CD4-positive, CD25-positive, alpha-beta regulatory T cell (primary cell): ENCODE data around the gene YBEY. TPM values are rescaled to one million over a fixed set of nuclear protein-coding genes. Genes with fewer than 3 reads are reported as not detected.
"Not testable (repeated sequence)": the region's sequence is repeated elsewhere in the genome, so short reads cannot be mapped to it uniquely, and the experiment has no call there.

Experiments
- ATAC-seq, 2 donors: fragments of 150-1000 bp; cut with Tn5 transposase; one replicate each; pipeline ENCODE4 v1.10.0; 2021; ENCODE audit warnings: low read depth in 2 of 2, moderate number of reproducible peaks in 2 of 2, moderate library complexity in 1 of 2
- DNase-seq, 3 donors: peaks; one replicate each; pipeline versions ENCODE4 v3.0.0 to v3.0.0-alpha.2; 2012 to 2022; ENCODE audit warnings: mixed read lengths in 1 of 3
- H3K27ac ChIP-seq: one replicate; pipeline ENCODE4 v1.7.0; 2013; ENCODE audit warnings: mild to moderate bottlenecking, low read length; ENCODE audit not compliant: insufficient read depth, poor library complexity, severe bottlenecking
- H3K27me3 ChIP-seq: one replicate; pipeline ENCODE4 v1.7.0; 2013; ENCODE audit warnings: low read length; ENCODE audit not compliant: control insufficient read depth, insufficient read depth
- H3K36me3 ChIP-seq: one replicate; pipeline ENCODE4 v1.7.0; 2013; ENCODE audit warnings: mild to moderate bottlenecking, low read length, moderate library complexity; ENCODE audit not compliant: control insufficient read depth, insufficient read depth
- H3K4me1 ChIP-seq: 2 replicates; pipeline ENCODE4 v1.7.0; 2013; ENCODE audit warnings: mild to moderate bottlenecking, low read length; ENCODE audit not compliant: insufficient read depth, control insufficient read depth, poor library complexity, severe bottlenecking
- H3K4me3 ChIP-seq: one replicate; pipeline ENCODE4 v1.7.0; 2013; ENCODE audit warnings: low read depth, mild to moderate bottlenecking, low read length, moderate library complexity
- H3K9me3 ChIP-seq, 2 experiments: 1 replicate in 1 of 2; 2 replicates in 1 of 2; pipeline ENCODE4 v1.7.0; 2013; ENCODE audit warnings: low read length in 2 of 2, mild to moderate bottlenecking in 1 of 2, moderate library complexity in 1 of 2; ENCODE audit not compliant: control insufficient read depth in 2 of 2
- H3K27ac Mint-ChIP-seq, 3 donors: one replicate each; pipeline ENCODE4 v1.8.0; 2020 to 2022; ENCODE audit warnings: mild to moderate bottlenecking in 3 of 3, mixed read lengths in 3 of 3, moderate library complexity in 2 of 3
- H3K27me3 Mint-ChIP-seq: one replicate; pipeline ENCODE4 v1.8.0; 2022; ENCODE audit warnings: mild to moderate bottlenecking, mixed read lengths
- H3K36me3 Mint-ChIP-seq: one replicate; pipeline ENCODE4 v1.8.0; 2020; ENCODE audit warnings: mixed read lengths
- H3K4me1 Mint-ChIP-seq, 4 donors: one replicate each; pipeline ENCODE4 v1.8.0; 2020 to 2022; ENCODE audit warnings: mixed read lengths in 4 of 4, mild to moderate bottlenecking in 1 of 4
- H3K4me3 Mint-ChIP-seq, 4 donors: one replicate each; pipeline ENCODE4 v1.8.0; 2020 to 2022; ENCODE audit warnings: mild to moderate bottlenecking in 4 of 4, mixed read lengths in 4 of 4, moderate library complexity in 3 of 4
- H3K9me3 Mint-ChIP-seq, 7 donors: one replicate each; pipeline ENCODE4 v1.8.0; 2020 to 2022; ENCODE audit warnings: mixed read lengths in 7 of 7, mild to moderate bottlenecking in 3 of 7, moderate library complexity in 2 of 7
- polyA plus RNA-seq, 4 donors: library from polyadenylated mRNA; unstranded; fragments of 300-500 nt; fragmentation: Illumina TruSeq; gene quantifications; one replicate each; pipeline ENCODE4 v1.2.3, GENCODE V29; 2021
- total RNA-seq: library from RNA; stranded (reverse); gene quantifications from one replicate; pipeline ENCODE4 v1.2.3, GENCODE V29; 2022

The YBEY gene
- total and polyA plus RNA-seq, 5 donors from 2014 or later = 10.9 to 18.3 (median 14.3) TPM

- H3K27ac Mint-ChIP-seq = peak overlapping the region in 1 of 3 donors; percentile 55
- Histone ChIP-seq H3K36me3 (no peaks in the 10 kb centered on the region), H3K27ac (no peak overlapping the region), H3K4me1 (no peaks in the 10 kb centered on the region), H3K27me3 (no peaks in the 10 kb centered on the region), H3K4me3 (no peak overlapping the region), H3K9me3 (no peaks in the 10 kb centered on the region)
- DNase-seq = no peak
- no peaks in the 10 kb centered on the region for H3K9me3 Mint-ChIP-seq
- H3K4me1 Mint-ChIP-seq = no peaks in the 10 kb centered on the region
- H3K27me3 Mint-ChIP-seq = no peaks in the 10 kb centered on the region
- H3K4me3 Mint-ChIP-seq = no peak overlapping the region
- peaks cover 26% of the 10 kb centered on the region for H3K36me3 Mint-ChIP-seq
- no peak for ATAC-seq
Observed at GRCh38 chr21:46307625-46308024, 21.5 kb downstream of the YBEY start.

- H3K36me3 Mint-ChIP-seq = peaks cover 25% of the 10 kb centered on the region
Observed at GRCh38 chr21:46308431-46308830, 22.3 kb downstream of the YBEY start.

DNA sequence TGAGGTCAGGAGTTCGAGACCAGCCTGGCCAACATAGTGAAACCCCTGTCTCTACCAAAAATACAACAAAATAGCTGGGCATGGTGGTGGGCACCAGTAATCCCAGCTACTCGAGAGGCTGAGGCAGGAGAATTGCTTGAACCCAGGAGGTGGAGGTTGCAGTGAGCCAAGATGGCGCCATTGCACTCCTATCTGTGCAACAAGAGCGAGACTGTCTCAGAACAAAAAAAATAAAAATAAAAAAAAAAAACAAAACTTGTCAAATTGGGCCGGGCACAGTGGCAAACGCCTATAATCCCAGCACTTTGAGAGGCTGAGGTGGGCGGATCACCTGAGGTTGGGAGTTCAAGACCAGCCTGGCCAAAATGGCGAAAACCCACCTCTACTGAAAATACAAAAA is 24.1 kb downstream of the YBEY start:
- ATAC-seq, H3K27ac Mint-ChIP-seq, H3K4me1 ChIP-seq, H3K27me3 Mint-ChIP-seq, H3K27me3 ChIP-seq, H3K4me3 ChIP-seq, DNase-seq, H3K4me1 Mint-ChIP-seq, H3K36me3 ChIP-seq, H3K9me3 Mint-ChIP-seq, H3K27ac ChIP-seq, H3K4me3 Mint-ChIP-seq, H3K9me3 ChIP-seq: not testable (repeated sequence)
- peaks cover 15% of the 10 kb centered on the region for H3K36me3 Mint-ChIP-seq

More at GRCh38 chr21:46308431-46308830, 22.3 kb downstream of the YBEY start:
- H3K4me3 ChIP-seq = no peak overlapping the region
- H3K27me3 ChIP-seq = no peaks in the 10 kb centered on the region
- no peaks in the 10 kb centered on the region for H3K9me3 ChIP-seq
- no peaks in the 10 kb centered on the region for H3K4me1 Mint-ChIP-seq
- H3K9me3 Mint-ChIP-seq = no peaks in the 10 kb centered on the region
- no peak overlapping the region for H3K4me3 Mint-ChIP-seq
- no peaks in the 10 kb centered on the region for H3K27me3 Mint-ChIP-seq
- H3K27ac Mint-ChIP-seq = peak overlapping the region in 1 of 3 donors; percentile 59
- H3K27ac ChIP-seq = no peak overlapping the region
- ATAC-seq = no peak
- no peaks in the 10 kb centered on the region for H3K4me1 ChIP-seq
- H3K36me3 ChIP-seq = no peaks in the 10 kb centered on the region
- no peak for DNase-seq

- H3K36me3 Mint-ChIP-seq = peaks cover 15% of the 10 kb centered on the region
- DNase-seq (no peak), ATAC-seq (no peak)
- no peak overlapping the region for H3K4me3 Mint-ChIP-seq
- no peaks in the 10 kb centered on the region for H3K9me3 Mint-ChIP-seq
- no peak overlapping the region for H3K4me3 ChIP-seq
- H3K27ac ChIP-seq = no peak overlapping the region
- no peaks in the 10 kb centered on the region for H3K27me3 Mint-ChIP-seq
- H3K9me3 ChIP-seq = no peaks in the 10 kb centered on the region
- no peaks in the 10 kb centered on the region for H3K27me3 ChIP-seq
- no peaks in the 10 kb centered on the region for H3K4me1 Mint-ChIP-seq
- no peaks in the 10 kb centered on the region for H3K36me3 ChIP-seq
- H3K27ac Mint-ChIP-seq = no peak overlapping the region
- H3K4me1 ChIP-seq = no peaks in the 10 kb centered on the region
Observed at GRCh38 chr21:46311568-46311967, 25.4 kb downstream of the YBEY start.

- H3K9me3 ChIP-seq = no peaks in the 10 kb centered on the region
- no peaks in the 10 kb centered on the region for H3K9me3 Mint-ChIP-seq
Observed at GRCh38 chr21:46312949-46313348, 26.8 kb downstream of the YBEY start.

DNA sequence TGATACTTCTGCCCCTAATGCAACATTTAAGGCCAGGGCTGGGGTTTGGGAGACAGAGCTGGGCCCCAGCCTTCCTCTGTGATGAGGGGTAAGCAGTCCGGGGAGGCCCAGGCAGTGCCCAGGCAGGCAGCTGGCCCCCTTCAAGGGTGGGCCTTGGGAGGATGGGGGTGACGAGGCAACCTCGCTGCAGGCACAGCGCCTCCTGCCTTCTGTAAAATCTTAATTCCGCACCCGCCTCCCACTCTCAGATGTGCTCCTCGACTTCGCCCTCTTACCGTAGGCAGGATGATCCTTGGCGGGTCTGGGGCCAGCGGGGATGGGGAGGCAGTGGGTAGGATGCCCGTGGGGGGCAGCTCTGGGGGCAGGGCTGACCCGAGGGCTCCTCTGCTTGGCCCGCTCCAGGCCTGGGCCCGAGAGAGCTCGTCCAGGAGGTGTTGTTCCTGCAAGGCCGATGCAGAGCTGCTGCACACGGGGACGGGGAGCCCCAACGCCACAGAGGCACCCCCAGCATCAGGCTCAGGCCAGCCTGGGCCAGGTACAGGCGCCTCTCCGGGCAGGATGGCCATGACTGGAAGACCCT is 28.4 kb downstream of the YBEY start:
- H3K9me3 Mint-ChIP-seq = no peaks in the 10 kb centered on the region
- no peaks in the 10 kb centered on the region for H3K36me3 ChIP-seq
- H3K4me3 Mint-ChIP-seq = no peak overlapping the region
- H3K4me3 ChIP-seq = no peak overlapping the region
- no peaks in the 10 kb centered on the region for H3K27me3 Mint-ChIP-seq
- peaks cover 8% of the 10 kb centered on the region for H3K36me3 Mint-ChIP-seq
- H3K27ac Mint-ChIP-seq = no peak overlapping the region
- no peaks in the 10 kb centered on the region for H3K4me1 ChIP-seq
- no peak for ATAC-seq
- no peaks in the 10 kb centered on the region for H3K4me1 Mint-ChIP-seq
- no peaks in the 10 kb centered on the region for H3K27me3 ChIP-seq
- no peaks in the 10 kb centered on the region for H3K9me3 ChIP-seq
- no peak for DNase-seq
- H3K27ac ChIP-seq = no peak overlapping the region

More at GRCh38 chr21:46312949-46313348, 26.8 kb downstream of the YBEY start:
- Histone ChIP-seq H3K4me3 (no peak overlapping the region), H3K4me1 (no peaks in the 10 kb centered on the region), H3K27me3 (no peaks in the 10 kb centered on the region), H3K36me3 (no peaks in the 10 kb centered on the region), H3K27ac (no peak overlapping the region)
- Mint-ChIP-seq H3K36me3 (peaks cover 8% of the 10 kb centered on the region), H3K4me3 (no peak overlapping the region), H3K4me1 (no peaks in the 10 kb centered on the region), H3K27ac (no peak overlapping the region), H3K27me3 (no peaks in the 10 kb centered on the region)
- no peak for DNase-seq
- ATAC-seq = no peak

DNA sequence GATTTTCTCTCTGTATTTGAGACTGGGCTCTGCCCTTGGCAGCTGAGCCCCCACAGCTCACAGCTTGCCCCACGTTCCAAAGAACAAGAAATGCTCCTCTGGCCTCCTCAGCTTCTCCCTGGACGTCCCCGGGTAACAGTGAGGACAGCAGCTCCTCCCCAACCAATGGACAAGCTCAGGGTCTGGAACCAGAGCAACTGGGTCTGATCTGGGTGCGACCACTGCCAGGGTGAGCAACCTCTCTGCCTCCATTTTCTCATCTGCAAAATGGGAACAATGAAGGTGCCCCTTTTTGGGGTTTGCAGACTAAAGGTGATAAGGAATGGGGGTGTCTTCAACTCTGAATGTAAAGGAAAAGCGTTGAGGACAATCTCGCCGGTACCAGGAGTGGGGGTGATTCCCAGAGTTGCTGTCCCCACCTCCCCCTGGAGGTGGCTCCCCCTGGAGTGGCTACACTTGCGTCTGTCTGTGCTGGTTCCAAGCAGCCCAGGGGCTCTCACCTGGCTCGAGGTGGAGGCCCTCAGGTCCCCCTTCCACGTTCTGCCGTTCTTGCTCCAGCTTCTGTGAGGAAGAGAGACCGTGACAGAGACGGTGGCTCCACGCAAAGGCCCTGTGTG is 30.7 kb downstream of the YBEY start:
- Mint-ChIP-seq H3K27ac (no peak overlapping the region), H3K27me3 (no peaks in the 10 kb centered on the region), H3K4me1 (peaks cover 5 to 13% (median 9%) of the 10 kb centered on the region in 4 donors), H3K36me3 (peaks cover 4% of the 10 kb centered on the region), H3K4me3 (no peak overlapping the region), H3K9me3 (no peaks in the 10 kb centered on the region)
- Histone ChIP-seq H3K36me3 (no peaks in the 10 kb centered on the region), H3K27me3 (no peaks in the 10 kb centered on the region), H3K4me3 (no peak overlapping the region), H3K9me3 (no peaks in the 10 kb centered on the region), H3K4me1 (peaks cover 8% of the 10 kb centered on the region), H3K27ac (no peak overlapping the region)
- no peak for DNase-seq
- no peak for ATAC-seq
